Natural killer cell (primary cell): ENCODE data around the gene SARDH. TPM values are rescaled to one million over a fixed set of nuclear protein-coding genes. Genes with fewer than 3 reads are reported as not detected.

Experiments
- ATAC-seq, 3 donors: fragments of 150-1000 bp in 2 of 3; fragments of 200-7000 bp in 1 of 3; cut with Tn5 transposase; 1 replicate in 1 of 3; 2 replicates in 2 of 3; pipeline ENCODE4 v1.10.0; 2021; ENCODE audit warnings: mild to moderate bottlenecking in 2 of 3, moderate library complexity in 2 of 3
- DNase-seq, 2 donors: peaks; one replicate each; pipeline versions ENCODE4 v3.0.0 to v3.0.0-alpha.2; 2013 to 2021; ENCODE audit warnings: mixed read lengths in 1 of 2
- H3K27ac ChIP-seq: one replicate; pipeline ENCODE4 v1.5.1; 2013; ENCODE audit warnings: mild to moderate bottlenecking, low read length
- H3K27me3 ChIP-seq: one replicate; pipeline ENCODE4 v1.6.1; 2013; ENCODE audit warnings: low read length; ENCODE audit not compliant: control insufficient read depth, insufficient read depth
- H3K36me3 ChIP-seq: one replicate; pipeline ENCODE4 v1.6.1; 2013; ENCODE audit warnings: low read length; ENCODE audit not compliant: control insufficient read depth, insufficient read depth
- H3K4me1 ChIP-seq: one replicate; pipeline ENCODE4 v1.6.1; 2013; ENCODE audit warnings: low read length; ENCODE audit not compliant: control insufficient read depth, insufficient read depth
- H3K4me3 ChIP-seq: one replicate; pipeline ENCODE4 v1.5.1; 2013; ENCODE audit warnings: low read length
- H3K9me3 ChIP-seq: one replicate; pipeline ENCODE4 v1.6.1; 2013; ENCODE audit warnings: low read length; ENCODE audit not compliant: control insufficient read depth, insufficient read depth
- H3K27ac Mint-ChIP-seq, 2 donors: one replicate each; pipeline ENCODE4 v1.8.0; 2022; ENCODE audit warnings: mild to moderate bottlenecking in 2 of 2, mixed read lengths in 2 of 2, moderate library complexity in 1 of 2
- H3K27me3 Mint-ChIP-seq, 2 donors: one replicate each; pipeline ENCODE4 v1.8.0; 2022; ENCODE audit warnings: low read depth in 2 of 2, mixed read lengths in 2 of 2
- H3K36me3 Mint-ChIP-seq: one replicate; pipeline ENCODE4 v1.8.0; 2022; ENCODE audit warnings: mixed read lengths
- H3K4me1 Mint-ChIP-seq, 2 donors: one replicate each; pipeline ENCODE4 v1.8.0; 2022; ENCODE audit warnings: mixed read lengths in 2 of 2
- H3K4me3 Mint-ChIP-seq: one replicate; pipeline ENCODE4 v1.8.0; 2022; ENCODE audit warnings: mild to moderate bottlenecking, moderate library complexity, mixed read lengths
- H3K9me3 Mint-ChIP-seq, 2 donors: one replicate each; pipeline ENCODE4 v1.8.0; 2022; ENCODE audit warnings: mixed read lengths in 2 of 2
- WGBS: methylation state at CpG from one replicate; pipeline ENCODE4 v1.1.7; 2013; ENCODE audit warnings: missing lambda C conversion rate; ENCODE audit not compliant: insufficient coverage; 5-methylcytosine and 5-hydroxymethylcytosine counted together
- intact Hi-C: fragments of 100-400 bp; cut with micrococcal nuclease; formaldehyde crosslinking; loops from one replicate; pipeline ENCODE4 v1.14.2; 2022
- total RNA-seq, 4 donors: library from RNA; stranded (reverse); fragments of 120-200 nt in 1 of 4; gene quantifications; one replicate each; pipeline versions ENCODE4 v1.2.3 to v1.2.4, GENCODE V29; 2013 to 2022
- TF ChIP-seq, protein P1 (sequence below): fragments of 200-600 bp; IDR thresholded peaks from one replicate; pipeline ENCODE4 v1.8.0; 2022; ENCODE audit warnings: antibody characterized with exemption

The SARDH gene
- total RNA-seq, 3 donors from 2014 or later (not counting 1 experiment from before 2014, with no cell fraction given), result 2.2 to 6.8 (median 4.1) TPM

DNA sequence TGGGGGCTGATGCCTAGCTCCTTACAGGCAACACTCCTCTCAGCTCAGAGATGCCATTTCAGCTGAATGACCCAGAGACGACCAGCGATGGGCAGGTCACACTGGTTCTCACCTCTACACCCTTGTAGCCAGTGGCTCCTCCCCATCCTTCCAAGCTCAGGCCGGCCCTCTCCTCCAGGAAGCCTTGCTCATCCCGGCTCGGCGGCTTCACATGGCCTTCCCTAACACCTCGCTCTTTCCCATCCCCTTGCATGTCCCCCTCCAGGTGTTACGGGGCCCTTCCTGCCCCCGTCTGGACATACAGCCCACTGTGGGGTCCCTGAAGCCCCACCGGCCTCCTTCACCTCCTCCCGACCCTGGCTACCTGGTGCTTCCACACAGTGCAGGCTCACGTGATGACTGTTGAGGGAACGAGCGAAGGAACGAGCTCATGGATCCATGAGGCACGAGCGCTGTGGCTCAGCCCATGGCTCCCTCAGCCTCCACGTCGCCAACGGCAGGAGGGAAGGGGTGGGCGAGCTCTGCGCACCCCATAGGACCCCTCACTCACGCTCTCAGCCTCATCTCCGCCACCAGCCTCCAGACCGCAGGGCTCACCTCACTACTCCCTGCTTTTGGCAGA is 45.7 kb downstream of the SARDH start:
- Histone ChIP-seq H3K27ac (no peak overlapping the region), H3K27me3 (no peaks in the 10 kb centered on the region), H3K4me3 (no peak overlapping the region), H3K36me3 (no peaks in the 10 kb centered on the region), H3K9me3 (no peaks in the 10 kb centered on the region), H3K4me1 (no peaks in the 10 kb centered on the region)
- 94% methylated on average over 25 of the region's 25 CpGs for WGBS
- no peaks in the 10 kb centered on the region for H3K36me3 Mint-ChIP-seq
- intact Hi-C loops, result no loop called here
- TF ChIP-seq, protein P1, sequence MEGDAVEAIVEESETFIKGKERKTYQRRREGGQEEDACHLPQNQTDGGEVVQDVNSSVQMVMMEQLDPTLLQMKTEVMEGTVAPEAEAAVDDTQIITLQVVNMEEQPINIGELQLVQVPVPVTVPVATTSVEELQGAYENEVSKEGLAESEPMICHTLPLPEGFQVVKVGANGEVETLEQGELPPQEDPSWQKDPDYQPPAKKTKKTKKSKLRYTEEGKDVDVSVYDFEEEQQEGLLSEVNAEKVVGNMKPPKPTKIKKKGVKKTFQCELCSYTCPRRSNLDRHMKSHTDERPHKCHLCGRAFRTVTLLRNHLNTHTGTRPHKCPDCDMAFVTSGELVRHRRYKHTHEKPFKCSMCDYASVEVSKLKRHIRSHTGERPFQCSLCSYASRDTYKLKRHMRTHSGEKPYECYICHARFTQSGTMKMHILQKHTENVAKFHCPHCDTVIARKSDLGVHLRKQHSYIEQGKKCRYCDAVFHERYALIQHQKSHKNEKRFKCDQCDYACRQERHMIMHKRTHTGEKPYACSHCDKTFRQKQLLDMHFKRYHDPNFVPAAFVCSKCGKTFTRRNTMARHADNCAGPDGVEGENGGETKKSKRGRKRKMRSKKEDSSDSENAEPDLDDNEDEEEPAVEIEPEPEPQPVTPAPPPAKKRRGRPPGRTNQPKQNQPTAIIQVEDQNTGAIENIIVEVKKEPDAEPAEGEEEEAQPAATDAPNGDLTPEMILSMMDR, result no peak
- H3K9me3 Mint-ChIP-seq, result no peaks in the 10 kb centered on the region
- no peaks in the 10 kb centered on the region for H3K27me3 Mint-ChIP-seq
- no peaks in the 10 kb centered on the region for H3K4me1 Mint-ChIP-seq
- DNase-seq, result no peak
- no peak overlapping the region for H3K27ac Mint-ChIP-seq
- ATAC-seq, result no peak
- H3K4me3 Mint-ChIP-seq, result no peak overlapping the region

DNA sequence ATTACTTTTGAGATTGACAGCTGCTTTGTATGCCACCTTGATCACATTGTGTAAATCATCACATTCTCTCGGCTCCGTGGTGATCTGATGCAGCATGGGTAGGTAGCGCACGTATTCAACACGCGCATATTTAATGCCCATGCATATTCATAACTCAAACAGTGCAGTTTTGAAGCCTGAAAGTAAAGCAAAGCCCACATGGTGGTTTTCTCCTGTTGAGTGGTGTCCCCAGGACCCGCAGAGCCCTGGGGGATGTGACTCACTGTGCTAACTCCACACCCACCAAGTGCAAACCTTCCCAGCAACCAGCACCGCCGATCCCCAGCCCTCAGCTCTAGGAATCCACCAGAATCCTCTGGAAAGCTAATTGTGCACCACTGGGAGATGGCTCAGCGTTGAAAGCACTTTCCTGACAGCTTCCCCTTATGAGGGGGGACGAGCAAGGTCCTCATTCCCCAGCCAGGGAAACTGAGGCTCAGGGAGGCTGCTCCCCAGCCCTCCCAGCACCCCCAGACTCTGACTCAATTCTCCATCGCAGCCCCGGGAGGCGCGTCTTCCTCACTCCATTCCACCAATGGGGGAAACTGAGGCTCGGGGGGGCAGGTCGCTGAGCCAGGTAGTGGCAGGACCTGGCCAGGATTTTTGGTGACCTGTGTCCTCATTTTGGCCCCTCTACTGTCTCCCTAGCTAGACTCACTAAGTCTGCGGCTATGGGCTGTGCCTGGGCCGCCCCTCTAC is 46.4 kb downstream of the SARDH start:
- Histone ChIP-seq H3K27ac (no peak overlapping the region), H3K9me3 (no peaks in the 10 kb centered on the region), H3K4me1 (no peaks in the 10 kb centered on the region), H3K27me3 (no peaks in the 10 kb centered on the region), H3K4me3 (no peak overlapping the region), H3K36me3 (no peaks in the 10 kb centered on the region)
- no peak for ATAC-seq
- no peak for DNase-seq
- Mint-ChIP-seq H3K27me3 (no peaks in the 10 kb centered on the region), H3K4me1 (no peaks in the 10 kb centered on the region), H3K36me3 (no peaks in the 10 kb centered on the region), H3K9me3 (no peaks in the 10 kb centered on the region), H3K27ac (no peak overlapping the region), H3K4me3 (no peak overlapping the region)
- WGBS, result 92% methylated on average over 19 of the region's 19 CpGs
- TF ChIP-seq, protein P1, result no peak
- intact Hi-C loops, result no loop called here

DNA sequence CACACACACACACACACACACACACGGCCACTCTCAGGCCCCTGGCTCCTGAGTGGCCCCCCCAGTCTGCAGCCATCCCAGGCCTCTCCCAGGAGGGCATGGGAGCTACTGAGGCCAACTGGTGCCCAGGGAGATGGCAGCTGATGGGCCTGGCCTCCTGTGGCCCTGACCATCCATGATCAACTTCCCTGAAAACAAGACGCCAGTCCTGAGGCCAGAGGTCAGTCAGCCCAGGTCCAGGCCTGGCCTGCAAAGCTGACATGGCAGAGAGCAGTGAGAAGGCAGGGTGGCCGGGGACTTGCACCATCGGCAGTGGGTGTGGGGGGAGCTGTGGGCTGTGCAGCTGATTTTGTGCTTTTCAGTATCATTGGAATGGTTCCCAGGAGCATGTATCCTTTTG is 47.0 kb downstream of the SARDH start:
- H3K4me1 Mint-ChIP-seq, result no peaks in the 10 kb centered on the region
- Histone ChIP-seq H3K4me1 (no peaks in the 10 kb centered on the region), H3K36me3 (no peaks in the 10 kb centered on the region), H3K4me3 (no peak overlapping the region), H3K27ac (no peak overlapping the region), H3K27me3 (no peaks in the 10 kb centered on the region), H3K9me3 (no peaks in the 10 kb centered on the region)
- no peaks in the 10 kb centered on the region for H3K36me3 Mint-ChIP-seq
- 79% methylated on average over 4 of the region's 4 CpGs for WGBS
- DNase-seq (no peak), ATAC-seq (no peak)
- intact Hi-C loops, result no loop called here
- H3K9me3 Mint-ChIP-seq, result no peaks in the 10 kb centered on the region
- no peak overlapping the region for H3K27ac Mint-ChIP-seq
- TF ChIP-seq, protein P1, result no peak
- no peaks in the 10 kb centered on the region for H3K27me3 Mint-ChIP-seq
- no peak overlapping the region for H3K4me3 Mint-ChIP-seq
